Keratinocyte (primary cell): ENCODE results near the gene MAGI3. TPM values are rescaled to one million over a fixed set of nuclear protein-coding genes. Genes with fewer than 3 reads are reported as not detected.
A peak's percentile ranks its signal among the peaks of the same experiment; 100 is the strongest.
"Not testable (repeated sequence)": the region's sequence is repeated elsewhere in the genome, so short reads cannot be mapped to it uniquely, and the experiment has no call there.

Source experiments
- DNase-seq: peaks from one replicate; pipeline ENCODE4 v3.0.0-alpha.2; 2011; ENCODE audit warnings: low read depth, missing footprints, low spot score
- FAIRE-seq: peaks from 2 replicates; lab custom pipeline; 2011; peaks lifted over from hg19 to GRCh38; lab: Jason Lieb, UNC
- H2AFZ ChIP-seq: 2 replicates; pipeline ENCODE4 v1.6.0; 2012; ENCODE audit warnings: low read length, control low read depth, inconsistent platforms; ENCODE audit not compliant: control insufficient read depth
- H3K27ac ChIP-seq: 2 replicates; pipeline ENCODE4 v1.5.1; 2011; ENCODE audit warnings: low read length; ENCODE audit not compliant: control insufficient read depth, insufficient read depth
- H3K27me3 ChIP-seq: 3 replicates; pipeline ENCODE4 v1.6.0; 2011; ENCODE audit warnings: low read length; ENCODE audit not compliant: control insufficient read depth, insufficient read depth; ENCODE audit errors: extremely low read depth
- H3K36me3 ChIP-seq, 2 experiments: 2 replicates in 1 of 2; 3 replicates in 1 of 2; pipeline ENCODE4 v1.5.1; 2011; ENCODE audit warnings: low read length in 2 of 2, mild to moderate bottlenecking in 1 of 2; ENCODE audit not compliant: control insufficient read depth in 2 of 2, insufficient read depth in 2 of 2; ENCODE audit errors: extremely low read depth in 1 of 2
- H3K4me1 ChIP-seq: 3 replicates; pipeline ENCODE4 v1.5.1; 2011; ENCODE audit warnings: low read length; ENCODE audit not compliant: control insufficient read depth, insufficient read depth; ENCODE audit errors: extremely low read depth
- H3K4me2 ChIP-seq: 3 replicates; pipeline ENCODE4 v1.6.0; 2011; ENCODE audit warnings: low read depth, low read length; ENCODE audit not compliant: control insufficient read depth, insufficient read depth; ENCODE audit errors: extremely low read depth
- H3K4me3 ChIP-seq, 3 experiments: fragments of 200-600 bp in 1 of 3; sonication (generic) in 1 of 3; 2 replicates in 2 of 3; 3 replicates in 1 of 3; pipeline ENCODE4 v1.5.1; 2011 to 2016; ENCODE audit warnings: low read length in 3 of 3, mild to moderate bottlenecking in 3 of 3, control low read depth in 2 of 3, inconsistent platforms in 1 of 3, low read depth in 1 of 3, mixed read lengths in 1 of 3, mixed run types in 1 of 3, moderate library complexity in 1 of 3; ENCODE audit not compliant: control insufficient read depth in 2 of 3, insufficient read depth in 2 of 3; ENCODE audit errors: extremely low read depth in 1 of 3
- H3K79me2 ChIP-seq: 2 replicates; pipeline ENCODE4 v1.6.0; 2012; ENCODE audit warnings: low read length; ENCODE audit not compliant: control insufficient read depth, insufficient read depth
- H3K9ac ChIP-seq: 3 replicates; pipeline ENCODE4 v1.6.0; 2011; ENCODE audit warnings: low read length; ENCODE audit not compliant: control insufficient read depth, insufficient read depth; ENCODE audit errors: extremely low read depth
- H3K9me1 ChIP-seq: 3 replicates; pipeline ENCODE4 v1.6.0; 2011; ENCODE audit warnings: low read length; ENCODE audit not compliant: control insufficient read depth, insufficient read depth; ENCODE audit errors: extremely low read depth
- H3K9me3 ChIP-seq: 2 replicates; pipeline ENCODE4 v1.5.1; 2012; ENCODE audit warnings: low read depth, low read length; ENCODE audit not compliant: control insufficient read depth
- H4K20me1 ChIP-seq: 3 replicates; pipeline ENCODE4 v1.6.0; 2011; ENCODE audit warnings: low read length; ENCODE audit not compliant: control insufficient read depth, insufficient read depth; ENCODE audit errors: extremely low read depth
- CTCF ChIP-seq, 3 experiments: IDR thresholded peaks in 1 of 3; conservative IDR thresholded peaks in 1 of 3; optimal IDR thresholded peaks in 1 of 3; 2 replicates in 2 of 3; 3 replicates in 1 of 3; pipeline versions ENCODE3 to v1.5.1; 2011; ENCODE audit warnings: low read length in 3 of 3, mild to moderate bottlenecking in 3 of 3, moderate library complexity in 2 of 3, control low read depth in 1 of 3, inconsistent platforms in 1 of 3; ENCODE audit not compliant: insufficient read depth in 2 of 3; ENCODE audit errors: extremely low read depth in 1 of 3
- EZH2 ChIP-seq: IDR thresholded peaks from one replicate; pipeline ENCODE4 v1.6.1; 2012; ENCODE audit warnings: inconsistent platforms, mild to moderate bottlenecking, low read length, moderate library complexity
- dilution Hi-C: fragments of 300-500 bp; cut with MboI; formaldehyde crosslinking; loops from one replicate; pipeline ENCODE4 v1.7.0; 2020; ENCODE audit warnings: low sequenced_read_pairs; ENCODE audit not compliant: extremely low pct_ligation_motif_present
- polyA plus RNA-seq, 5 experiments: library from polyadenylated mRNA; depleted of rRNA in 3 of 5; stranded (reverse) in 3 of 5; stranded (forward) in 1 of 5; unstranded in 1 of 5; fragments of >200 nt; gene quantifications; 1 replicate in 1 of 5; 2 replicates in 3 of 5; 3 replicates in 1 of 5; pipeline versions ENCODE4 v1.2.1 to v1.2.3, GENCODE V29; 2011 to 2012; ENCODE audit warnings: missing spikeins in 2 of 5, low read depth in 1 of 5, low replicate concordance in 1 of 5

The MAGI3 gene
- polyA plus RNA-seq, 1 donor (not counting 4 experiments of a cell fraction or from before 2014, with no cell fraction given): 3.2 TPM

GRCh38 chr1:113567427-113567826, 177.1 kb downstream of the MAGI3 start:
- Histone ChIP-seq H3K4me2 (no peak overlapping the region), H3K27me3 (no peaks in the 10 kb centered on the region), H3K9me3 (peaks cover 2% of the 10 kb centered on the region), H3K36me3 (no peaks in the 10 kb centered on the region), H3K9me1 (no peaks in the 10 kb centered on the region), H3K9ac (no peak overlapping the region), H3K4me1 (no peaks in the 10 kb centered on the region), H3K79me2 (no peaks in the 10 kb centered on the region), H3K4me3 (no peak overlapping the region), H3K27ac (no peak overlapping the region), H4K20me1 (no peaks in the 10 kb centered on the region), H2AFZ (no peak overlapping the region)
- FAIRE-seq: peak; percentile 23
- TF ChIP-seq CTCF (optimal IDR thresholded peaks at IDR 0.05 in 1 of 3, IDR thresholded peaks at IDR 0.05 in 1 of 3, conservative IDR thresholded peaks at IDR 0.05 in 1 of 3; ENCODE audit: extremely low read depth in 1 of 3, insufficient read depth in 2 of 3, low read length in 3 of 3): no peak
- TF ChIP-seq EZH2: no peak
- dilution Hi-C loops: no loop called here
- no peak for DNase-seq

- H3K4me2 ChIP-seq, H3K27me3 ChIP-seq, H3K27ac ChIP-seq, dilution Hi-C loops, H3K4me1 ChIP-seq, H3K36me3 ChIP-seq, H3K9me1 ChIP-seq, H3K4me3 ChIP-seq, DNase-seq, H3K79me2 ChIP-seq, H4K20me1 ChIP-seq, H3K9me3 ChIP-seq, H2AFZ ChIP-seq, FAIRE-seq, H3K9ac ChIP-seq: not testable (repeated sequence)
Measured at GRCh38 chr1:113575744-113576260, 185.5 kb downstream of the MAGI3 start.

GRCh38 chr1:113576271-113576670, 186.0 kb downstream of the MAGI3 start:
- no peak for DNase-seq
- Histone ChIP-seq H2AFZ (no peak overlapping the region), H3K9me1 (no peaks in the 10 kb centered on the region), H3K4me2 (no peak overlapping the region), H3K36me3 (no peaks in the 10 kb centered on the region), H3K27me3 (no peaks in the 10 kb centered on the region), H3K4me1 (no peaks in the 10 kb centered on the region), H3K79me2 (no peaks in the 10 kb centered on the region), H4K20me1 (no peaks in the 10 kb centered on the region), H3K9ac (no peak overlapping the region), H3K9me3 (no peaks in the 10 kb centered on the region), H3K27ac (no peak overlapping the region), H3K4me3 (no peak overlapping the region)
- FAIRE-seq: no peak
- no peak for TF ChIP-seq EZH2
- no peak for TF ChIP-seq CTCF (optimal IDR thresholded peaks at IDR 0.05 in 1 of 3, IDR thresholded peaks at IDR 0.05 in 1 of 3, conservative IDR thresholded peaks at IDR 0.05 in 1 of 3; ENCODE audit: extremely low read depth in 1 of 3, insufficient read depth in 2 of 3, low read length in 3 of 3)
- dilution Hi-C loops: no loop called here
